D721Med (cell line): Measurements from ENCODE around the gene BATF.

Source experiments
- DNase-seq: peaks from one replicate; pipeline ENCODE4 v3.0.0; 2011; ENCODE audit warnings: low spot score; ENCODE audit not compliant: insufficient read length
- FAIRE-seq: peaks from 2 replicates; lab custom pipeline; 2011; peaks lifted over from hg19 to GRCh38; lab: Jason Lieb, UNC
- CTCF ChIP-seq: IDR thresholded peaks from 2 replicates; pipeline ENCODE4 v1.5.1; 2012; ENCODE audit warnings: mild to moderate bottlenecking, control low read depth; ENCODE audit not compliant: insufficient read depth; ENCODE audit errors: missing control alignments

BATF gene

GRCh38 chr14:75595226-75595625 is 73.0 kb downstream of the BATF start:
- no peak for DNase-seq
- TF ChIP-seq CTCF, result no peak
- FAIRE-seq, result no peak
